Glutamatergic neuron (in vitro differentiated cells): ENCODE data around the gene PRSS48. TPM values are rescaled to one million over a fixed set of nuclear protein-coding genes. Genes with fewer than 3 reads are reported as not detected.

Source experiments
- DNase-seq: peaks from one replicate; pipeline ENCODE4 v3.0.0; 2022
- H3K27ac Mint-ChIP-seq: one replicate; pipeline ENCODE4 v1.8.0; 2020; ENCODE audit warnings: mild to moderate bottlenecking, mixed read lengths, inconsistent platforms; ENCODE audit not compliant: unreplicated experiment
- H3K27me3 Mint-ChIP-seq: one replicate; pipeline ENCODE4 v1.8.0; 2020; ENCODE audit warnings: mild to moderate bottlenecking, moderate library complexity, mixed read lengths, inconsistent platforms; ENCODE audit not compliant: unreplicated experiment
- H3K36me3 Mint-ChIP-seq: one replicate; pipeline ENCODE4 v1.8.0; 2020; ENCODE audit warnings: mild to moderate bottlenecking, mixed read lengths, inconsistent platforms; ENCODE audit not compliant: unreplicated experiment
- H3K4me1 Mint-ChIP-seq: one replicate; pipeline ENCODE4 v1.8.0; 2020; ENCODE audit warnings: mild to moderate bottlenecking, low read depth, mixed read lengths, inconsistent platforms; ENCODE audit not compliant: unreplicated experiment
- H3K4me3 Mint-ChIP-seq: one replicate; pipeline ENCODE4 v1.8.0; 2020; ENCODE audit warnings: mild to moderate bottlenecking, mixed read lengths, inconsistent platforms; ENCODE audit not compliant: unreplicated experiment
- H3K9me3 Mint-ChIP-seq: one replicate; pipeline ENCODE4 v1.8.0; 2020; ENCODE audit warnings: mild to moderate bottlenecking, moderate library complexity, mixed read lengths, inconsistent platforms; ENCODE audit not compliant: unreplicated experiment
- total RNA-seq: library from RNA; stranded (reverse); fragmentation: NEBNext Ultra II Directional; extraction: Animal tissue kit (Norgen Biotek cat#: 25700); gene quantifications from one replicate; pipeline ENCODE4 v1.2.1, GENCODE V29; 2021; ENCODE audit not compliant: unreplicated experiment
- TF ChIP-seq, protein P1 (sequence below): fragments of 200-600 bp; sonication (generic); IDR thresholded peaks from one replicate; pipeline ENCODE4 v1.5.0; 2021; ENCODE audit not compliant: partially characterized antibody, unreplicated experiment

Gene PRSS48
- total RNA-seq, 1 donor from 2014 or later = not detected

DNA sequence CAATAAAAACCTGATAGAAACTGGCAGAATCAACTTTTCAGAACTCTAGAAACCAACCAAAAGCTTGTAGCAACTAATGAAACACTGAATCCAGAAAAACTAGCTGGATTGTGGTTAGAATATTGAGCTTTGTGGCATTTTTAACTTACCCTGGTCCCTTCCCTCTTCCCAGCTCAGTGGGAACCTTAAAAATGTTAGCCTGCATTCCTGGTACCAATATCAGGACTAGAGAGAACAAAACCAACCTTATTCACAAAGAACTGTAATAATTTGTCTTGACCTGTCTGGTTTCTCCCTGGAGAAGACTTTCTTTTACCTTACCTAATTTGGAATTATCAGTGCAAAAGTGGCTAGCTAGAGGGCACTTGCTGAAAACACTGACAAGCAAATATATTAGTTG, 27.3 kb downstream of the PRSS48 start:
- H3K4me3 Mint-ChIP-seq = no peak overlapping the region
- H3K27ac Mint-ChIP-seq = no peak overlapping the region
- no peaks in the 10 kb centered on the region for H3K36me3 Mint-ChIP-seq
- H3K9me3 Mint-ChIP-seq = no peaks in the 10 kb centered on the region
- H3K4me1 Mint-ChIP-seq = no peaks in the 10 kb centered on the region
- TF ChIP-seq, protein P1, sequence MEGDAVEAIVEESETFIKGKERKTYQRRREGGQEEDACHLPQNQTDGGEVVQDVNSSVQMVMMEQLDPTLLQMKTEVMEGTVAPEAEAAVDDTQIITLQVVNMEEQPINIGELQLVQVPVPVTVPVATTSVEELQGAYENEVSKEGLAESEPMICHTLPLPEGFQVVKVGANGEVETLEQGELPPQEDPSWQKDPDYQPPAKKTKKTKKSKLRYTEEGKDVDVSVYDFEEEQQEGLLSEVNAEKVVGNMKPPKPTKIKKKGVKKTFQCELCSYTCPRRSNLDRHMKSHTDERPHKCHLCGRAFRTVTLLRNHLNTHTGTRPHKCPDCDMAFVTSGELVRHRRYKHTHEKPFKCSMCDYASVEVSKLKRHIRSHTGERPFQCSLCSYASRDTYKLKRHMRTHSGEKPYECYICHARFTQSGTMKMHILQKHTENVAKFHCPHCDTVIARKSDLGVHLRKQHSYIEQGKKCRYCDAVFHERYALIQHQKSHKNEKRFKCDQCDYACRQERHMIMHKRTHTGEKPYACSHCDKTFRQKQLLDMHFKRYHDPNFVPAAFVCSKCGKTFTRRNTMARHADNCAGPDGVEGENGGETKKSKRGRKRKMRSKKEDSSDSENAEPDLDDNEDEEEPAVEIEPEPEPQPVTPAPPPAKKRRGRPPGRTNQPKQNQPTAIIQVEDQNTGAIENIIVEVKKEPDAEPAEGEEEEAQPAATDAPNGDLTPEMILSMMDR = no peak
- no peak for DNase-seq
- H3K27me3 Mint-ChIP-seq = peaks cover 2% of the 10 kb centered on the region

DNA sequence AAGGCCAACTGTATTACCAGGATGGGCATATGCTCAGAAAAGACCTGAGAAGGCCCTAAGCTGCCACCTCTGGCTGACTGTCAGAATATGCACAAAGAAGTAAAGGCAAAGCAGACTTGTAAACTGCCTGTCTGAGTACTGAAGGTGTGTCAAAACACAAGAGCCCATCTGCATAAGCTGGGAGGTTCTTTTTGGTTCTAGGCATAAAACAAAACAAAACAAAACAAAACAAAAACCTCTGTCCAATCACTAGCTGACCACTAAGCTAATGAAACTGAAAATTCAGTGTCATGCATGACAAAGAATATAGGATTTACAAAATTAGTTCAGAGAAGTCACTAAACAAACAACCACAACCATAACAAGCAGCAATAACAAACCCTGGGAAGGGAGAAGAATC, 27.8 kb downstream of the PRSS48 start:
- Mint-ChIP-seq H3K9me3 (no peaks in the 10 kb centered on the region), H3K27me3 (peaks cover 2% of the 10 kb centered on the region), H3K36me3 (no peaks in the 10 kb centered on the region), H3K4me1 (no peaks in the 10 kb centered on the region), H3K27ac (no peak overlapping the region), H3K4me3 (no peak overlapping the region)
- TF ChIP-seq, protein P1 = no peak
- DNase-seq = no peak

DNA sequence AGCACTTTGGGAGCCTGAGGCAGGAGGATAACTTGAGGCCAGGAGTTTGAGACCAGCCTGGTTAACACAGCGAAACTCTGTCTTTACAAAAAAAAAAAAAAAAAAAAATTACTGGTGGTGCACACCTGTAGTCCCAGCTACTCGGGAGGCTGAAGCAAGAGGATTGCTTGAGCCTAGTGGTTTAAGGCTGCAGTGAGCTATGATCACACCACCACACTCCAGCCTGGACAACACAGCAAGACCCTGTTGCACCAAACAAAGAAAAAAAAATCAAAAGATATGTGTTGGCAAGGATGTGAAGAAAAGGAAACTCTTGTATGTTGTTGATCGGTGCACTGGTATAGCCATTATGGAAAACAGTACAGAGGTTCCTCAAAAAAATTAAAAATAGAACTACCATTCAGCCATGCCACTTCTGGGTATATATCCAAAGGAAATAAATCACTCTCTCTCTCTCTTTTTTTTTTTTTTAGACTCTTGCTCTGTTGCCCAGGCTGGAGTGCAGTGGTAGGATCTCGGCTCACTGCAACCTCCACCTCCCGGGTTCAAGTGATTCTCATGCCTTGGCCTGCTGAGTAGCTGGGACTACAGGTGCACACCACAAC, 33.3 kb downstream of the PRSS48 start:
- Mint-ChIP-seq H3K27me3 (peaks cover 2% of the 10 kb centered on the region), H3K27ac (no peak overlapping the region), H3K4me1 (no peaks in the 10 kb centered on the region), H3K36me3 (no peaks in the 10 kb centered on the region), H3K9me3 (no peaks in the 10 kb centered on the region), H3K4me3 (no peak overlapping the region)
- no peak for DNase-seq
- TF ChIP-seq, protein P1 = no peak

DNA sequence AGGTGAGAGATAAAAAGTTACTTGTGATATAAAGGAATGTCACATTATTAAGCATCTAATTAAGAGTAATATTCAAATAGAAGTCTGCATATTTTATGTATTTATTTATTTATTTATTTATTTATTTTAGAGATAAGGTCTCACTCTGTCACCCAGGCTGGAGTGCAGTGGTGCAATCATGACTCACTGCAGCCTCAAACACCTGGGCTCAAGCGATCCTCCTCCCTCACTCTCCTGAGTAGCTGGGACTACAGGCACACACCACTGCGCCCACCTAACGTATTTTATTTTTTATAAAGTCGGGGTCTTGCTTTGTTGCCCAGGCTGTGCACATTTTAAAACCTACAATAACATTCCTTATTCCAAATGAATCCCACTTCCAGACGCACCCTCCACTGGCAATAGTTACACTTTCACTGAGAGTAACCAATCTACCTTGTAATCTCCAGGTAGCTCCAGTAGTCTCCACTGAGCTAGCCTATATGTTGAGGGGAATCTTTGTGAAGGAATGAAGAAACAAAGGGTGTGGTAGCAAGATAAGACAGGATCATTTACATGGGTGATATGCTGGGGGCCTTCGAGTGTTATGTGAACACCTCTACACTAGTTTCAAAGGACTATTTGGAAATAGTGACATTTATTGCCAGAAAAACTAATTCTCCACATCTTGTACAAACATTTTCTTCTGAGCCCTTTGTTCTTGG, 36.5 kb downstream of the PRSS48 start:
- no peak for DNase-seq
- no peak overlapping the region for H3K27ac Mint-ChIP-seq
- no peaks in the 10 kb centered on the region for H3K9me3 Mint-ChIP-seq
- no peaks in the 10 kb centered on the region for H3K27me3 Mint-ChIP-seq
- TF ChIP-seq, protein P1 = no peak
- no peaks in the 10 kb centered on the region for H3K36me3 Mint-ChIP-seq
- no peak overlapping the region for H3K4me3 Mint-ChIP-seq
- no peaks in the 10 kb centered on the region for H3K4me1 Mint-ChIP-seq

DNA sequence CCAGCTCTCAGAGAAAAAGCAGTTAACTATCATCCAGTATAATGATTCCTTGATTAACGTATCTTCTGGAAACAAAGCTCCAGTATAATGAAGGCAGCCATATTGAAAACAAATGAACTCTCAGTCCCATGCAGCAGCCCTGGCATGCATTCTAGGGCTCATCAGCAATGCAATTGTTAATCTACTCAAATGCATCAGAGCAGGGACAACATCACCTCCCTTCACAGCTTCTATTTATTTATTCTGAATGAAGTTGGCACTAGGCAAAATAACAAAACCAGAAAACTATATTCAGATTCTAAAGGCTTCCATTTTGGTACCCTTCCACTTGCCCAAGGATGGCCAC, 37.0 kb downstream of the PRSS48 start:
- H3K4me1 Mint-ChIP-seq = no peaks in the 10 kb centered on the region
- no peaks in the 10 kb centered on the region for H3K36me3 Mint-ChIP-seq
- no peaks in the 10 kb centered on the region for H3K9me3 Mint-ChIP-seq
- no peak overlapping the region for H3K27ac Mint-ChIP-seq
- TF ChIP-seq, protein P1 = no peak
- no peak overlapping the region for H3K4me3 Mint-ChIP-seq
- DNase-seq = no peak
- H3K27me3 Mint-ChIP-seq = no peaks in the 10 kb centered on the region
